OCI-LY1 (cell line): Measurements from ENCODE around the gene NEURL3.
A peak's percentile ranks its signal among the peaks of the same experiment; 100 is the strongest.

Source experiments
- H2AFZ ChIP-seq: fragments of 200-600 bp; sonication (generic), shearing (Covaris generic); 2 replicates; pipeline ENCODE4 v1.6.0; 2014; ENCODE audit warnings: antibody characterized with exemption, mild to moderate bottlenecking, low read length
- H3F3A ChIP-seq: fragments of 200-600 bp; sonication (generic), shearing (Covaris generic); 2 replicates; pipeline ENCODE4 v1.6.0; 2014; ENCODE audit warnings: mild to moderate bottlenecking, antibody characterized with exemption, low read length, moderate library complexity; ENCODE audit not compliant: insufficient read depth
- H3K27ac ChIP-seq: fragments of 200-600 bp; sonication (generic); 2 replicates; pipeline ENCODE4 v1.5.1; 2014; ENCODE audit warnings: low read length, mixed run types, mild to moderate bottlenecking, low read depth; ENCODE audit not compliant: poor library complexity, severe bottlenecking
- H3K27me3 ChIP-seq: fragments of 200-600 bp; sonication (generic); 2 replicates; pipeline ENCODE4 v1.6.0; 2014; ENCODE audit warnings: antibody characterized with exemption, mild to moderate bottlenecking, low read length, moderate library complexity; ENCODE audit not compliant: insufficient read depth
- H3K36me3 ChIP-seq: fragments of 200-600 bp; sonication (generic); 2 replicates; pipeline ENCODE4 v1.6.1; 2014; ENCODE audit warnings: mild to moderate bottlenecking, antibody characterized with exemption, low read length, moderate library complexity, mixed read lengths; ENCODE audit not compliant: insufficient read depth
- H3K4me1 ChIP-seq: fragments of 200-600 bp; sonication (generic); 2 replicates; pipeline ENCODE4 v1.5.1; 2014; ENCODE audit warnings: mild to moderate bottlenecking, low read length, moderate library complexity; ENCODE audit not compliant: insufficient read depth, severe bottlenecking
- H3K4me2 ChIP-seq: fragments of 200-600 bp; sonication (generic), shearing (Covaris generic); 2 replicates; pipeline ENCODE4 v1.6.1; 2014; ENCODE audit warnings: low read length
- H3K4me3 ChIP-seq: fragments of 200-600 bp; sonication (generic); 2 replicates; pipeline ENCODE4 v1.5.1; 2014; ENCODE audit warnings: low read length, low read depth, mild to moderate bottlenecking, mixed read lengths; ENCODE audit not compliant: poor library complexity, severe bottlenecking
- H3K79me2 ChIP-seq: fragments of 200-600 bp; shearing (Covaris generic); 2 replicates; pipeline ENCODE4 v1.6.1; 2016; ENCODE audit warnings: mixed run types, low read length, mixed read lengths; ENCODE audit not compliant: insufficient read depth
- H3K9ac ChIP-seq: fragments of 200-600 bp; sonication (generic), shearing (Covaris generic); 2 replicates; pipeline ENCODE4 v1.6.1; 2014; ENCODE audit warnings: mild to moderate bottlenecking, low read length, mixed read lengths
- H3K9me2 ChIP-seq: fragments of 200-600 bp; sonication (generic), shearing (Covaris generic); 2 replicates; pipeline ENCODE4 v1.6.1; 2014; ENCODE audit warnings: low read depth, mild to moderate bottlenecking, low read length, mixed read lengths
- H3K9me3 ChIP-seq: fragments of 200-600 bp; shearing (Covaris generic); 2 replicates; pipeline ENCODE4 v1.6.1; 2014; ENCODE audit warnings: low read length, mixed read lengths
- H4K20me1 ChIP-seq: fragments of 200-600 bp; sonication (generic), shearing (Covaris generic); 2 replicates; pipeline ENCODE4 v1.6.0; 2016; ENCODE audit warnings: mild to moderate bottlenecking, low read length; ENCODE audit not compliant: insufficient read depth
- CTCF ChIP-seq: fragments of 200-600 bp; sonication (generic), shearing (Covaris generic); IDR thresholded peaks from 2 replicates; pipeline ENCODE4 v1.5.1; 2017; ENCODE audit warnings: mild to moderate bottlenecking, antibody characterized with exemption, low read length, moderate library complexity, mixed read lengths
- EZH2 ChIP-seq: fragments of 200-600 bp; sonication (generic), shearing (Covaris generic); IDR thresholded peaks from 2 replicates; pipeline ENCODE4 v1.8.0; 2017; ENCODE audit warnings: borderline replicate concordance, mixed run types, mild to moderate bottlenecking, antibody characterized with exemption, low read length, moderate library complexity, mixed read lengths

The NEURL3 gene

GRCh38 chr2:96536445-96537065 is 31.4 kb upstream of the NEURL3 start, which contains the start of gene ARID5A:
ARID5A (plus strand) TSS chr2:96536752; CDS start chr2:96536827, 75 bp downstream.
- peaks cover 4% of the 10 kb centered on the region for H3K27me3 ChIP-seq
- H3F3A ChIP-seq = no peaks in the 10 kb centered on the region
- H3K9ac ChIP-seq = peak within 1 kb of the TSS; percentile 68
- H3K9me2 ChIP-seq = no peaks in the 10 kb centered on the region
- H4K20me1 ChIP-seq = no peaks in the 10 kb centered on the region
- no peak within 1 kb of the TSS for H3K27ac ChIP-seq
- H3K4me1 ChIP-seq = peaks cover 18% of the 10 kb centered on the region
- peak within 1 kb of the TSS; percentile 80 for H3K4me2 ChIP-seq
- no peaks in the 10 kb centered on the region for H3K9me3 ChIP-seq
- H3K79me2 ChIP-seq = no peaks in the 10 kb centered on the region
- no peak within 1 kb of the TSS for H2AFZ ChIP-seq
- no peaks in the 10 kb centered on the region for H3K36me3 ChIP-seq
- TF ChIP-seq EZH2 = no peak
- no peak for TF ChIP-seq CTCF
- H3K4me3 ChIP-seq = peak within 1 kb of the TSS; percentile 73

- Histone ChIP-seq H3K36me3 (no peaks in the 10 kb centered on the region), H3K27me3 (peaks cover 7% of the 10 kb centered on the region), H3K27ac (no peak overlapping the region), H3K9me2 (no peaks in the 10 kb centered on the region), H3F3A (no peaks in the 10 kb centered on the region), H3K9ac (no peak overlapping the region), H3K4me2 (no peak overlapping the region), H3K4me1 (peaks cover 18% of the 10 kb centered on the region), H3K79me2 (no peaks in the 10 kb centered on the region), H3K4me3 (no peak overlapping the region), H4K20me1 (no peaks in the 10 kb centered on the region), H3K9me3 (no peaks in the 10 kb centered on the region), H2AFZ (no peak overlapping the region)
- TF ChIP-seq EZH2 (no peak), CTCF (no peak)
Observed at GRCh38 chr2:96535331-96535730, 30.2 kb upstream of the NEURL3 start.

- Histone ChIP-seq H3K4me1 (peaks cover 18% of the 10 kb centered on the region), H3K36me3 (no peaks in the 10 kb centered on the region), H3K9ac (no peak overlapping the region), H3K9me2 (no peaks in the 10 kb centered on the region), H3K4me2 (no peak overlapping the region), H3K27me3 (peaks cover 7% of the 10 kb centered on the region), H2AFZ (no peak overlapping the region), H4K20me1 (no peaks in the 10 kb centered on the region), H3K79me2 (no peaks in the 10 kb centered on the region), H3F3A (no peaks in the 10 kb centered on the region), H3K27ac (no peak overlapping the region), H3K9me3 (no peaks in the 10 kb centered on the region), H3K4me3 (no peak overlapping the region)
- TF ChIP-seq CTCF (no peak), EZH2 (no peak)
Observed at GRCh38 chr2:96534701-96535181, 29.6 kb upstream of the NEURL3 start.
